NCI-H526 treated with DMSO at 0.1 percent for 48 hours (cell line): ENCODE data around the gene P2RY8.
A peak's percentile ranks its signal among the peaks of the same experiment; 100 is the strongest.
"Not testable (repeated sequence)": the region's sequence is repeated elsewhere in the genome, so short reads cannot be mapped to it uniquely, and the experiment has no call there.

Experiments
- DNase-seq: peaks from one replicate; lab custom pipeline; 2025; lab: John Stamatoyannopoulos, UW

The P2RY8 gene

DNA sequence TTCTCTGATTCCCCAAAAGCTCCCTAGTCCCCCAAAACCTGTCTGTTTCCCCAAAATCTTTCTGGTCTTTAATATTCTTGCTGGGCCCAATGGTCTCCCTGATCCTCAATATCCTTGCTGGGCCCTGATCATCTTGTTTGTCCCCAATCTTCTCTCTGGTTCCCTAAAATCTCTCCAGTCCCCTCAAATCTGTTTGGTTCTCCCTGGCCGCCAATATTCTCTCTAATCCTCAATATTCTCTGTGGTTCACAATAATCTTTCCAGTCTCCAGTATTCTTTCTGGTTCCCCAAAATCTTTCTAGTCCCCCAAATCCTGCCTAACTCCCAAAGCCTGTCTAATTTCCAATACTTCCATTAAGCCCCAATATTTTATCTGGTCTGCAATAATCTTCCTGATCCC, 18.5 kb downstream of the P2RY8 start:
- no peak for DNase-seq

- no peak for DNase-seq
Measured at GRCh38 chrX:1516596-1517104, 20.3 kb downstream of the P2RY8 start.

GRCh38 chrX:1511829-1512228, 25.2 kb downstream of the P2RY8 start:
- no peak for DNase-seq

DNA sequence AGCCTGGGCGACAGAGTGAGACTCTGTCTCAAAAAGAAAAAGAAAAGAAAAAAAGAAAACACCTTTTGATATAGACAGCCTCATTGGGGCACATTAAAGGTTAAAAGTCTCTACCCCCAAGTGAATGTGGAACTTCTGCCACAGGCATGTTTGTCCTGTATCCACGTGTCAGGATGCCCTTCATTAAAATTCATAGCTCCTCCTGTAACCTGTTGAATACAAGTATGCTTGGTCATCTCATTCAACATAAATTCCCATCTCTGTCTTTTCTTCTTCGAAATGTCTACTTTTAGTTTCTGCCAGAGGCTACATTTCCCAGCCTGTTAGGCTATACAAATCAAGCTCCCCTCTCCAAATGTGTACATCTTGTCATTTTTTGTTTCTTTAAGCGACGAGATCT, 25.8 kb downstream of the P2RY8 start:
- DNase-seq, result no peak

- DNase-seq, result no peak
Measured at GRCh38 chrX:1507511-1508463, 29.2 kb downstream of the P2RY8 start.

- no peak for DNase-seq
Measured at GRCh38 chrX:1506916-1507315, 30.1 kb downstream of the P2RY8 start.

- no peak for DNase-seq
Measured at GRCh38 chrX:1502853-1503252, 34.1 kb downstream of the P2RY8 start.

DNA sequence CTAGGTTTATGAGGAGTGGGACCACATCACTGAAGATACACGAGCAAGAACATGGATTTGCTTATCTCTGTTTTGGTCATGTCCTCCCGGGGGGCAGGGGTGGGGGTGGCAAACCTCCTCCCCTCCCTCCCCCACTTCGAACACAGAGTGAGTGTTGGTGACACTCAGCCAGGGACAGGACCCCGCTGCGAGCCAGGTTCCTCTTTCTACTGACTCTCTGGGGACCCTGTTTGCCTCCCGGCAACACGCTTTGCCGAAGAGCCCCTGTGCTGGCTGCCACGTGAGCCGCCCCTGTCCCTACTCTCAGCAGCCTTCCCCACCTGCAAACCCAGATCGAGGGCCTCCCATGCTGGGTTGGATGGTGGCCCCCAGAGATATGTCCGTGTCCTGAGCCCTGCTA, 34.7 kb downstream of the P2RY8 start:
- no peak for DNase-seq

- DNase-seq, result no peak
Measured at GRCh38 chrX:1500701-1501624, 36.0 kb downstream of the P2RY8 start.

GRCh38 chrX:1496076-1496475, 40.9 kb downstream of the P2RY8 start:
- DNase-seq, result no peak

DNA sequence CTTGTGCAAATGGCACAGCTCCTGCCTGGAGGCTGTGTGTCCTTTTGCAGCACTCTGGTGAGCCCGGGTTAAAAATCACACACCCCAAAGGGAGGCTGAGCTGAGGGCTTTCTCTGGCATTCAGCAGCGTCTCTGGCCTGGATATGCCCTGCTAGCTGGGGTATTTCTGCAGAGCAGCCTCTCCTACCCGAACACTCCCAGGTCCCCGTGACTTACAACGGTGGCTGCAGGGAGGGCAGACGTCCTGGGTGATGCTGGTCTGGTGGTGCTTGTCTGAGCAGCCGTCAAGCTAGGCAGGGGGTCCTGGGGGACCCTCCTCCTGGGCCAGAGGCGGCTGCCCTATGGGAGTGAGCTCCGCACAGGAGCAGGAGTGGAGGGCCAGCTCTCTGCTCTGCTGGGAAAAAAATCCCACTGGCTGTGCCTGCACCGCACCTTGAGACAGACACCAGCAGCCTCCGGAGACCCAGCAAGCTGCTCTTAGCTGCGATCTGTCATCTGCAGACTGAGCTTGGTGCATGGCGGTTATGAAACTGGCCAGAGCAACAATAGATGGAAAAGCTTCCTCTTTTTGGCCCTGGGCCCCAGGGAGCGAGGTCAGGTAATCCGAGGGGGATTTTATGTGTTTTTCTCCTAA, 43.0 kb downstream of the P2RY8 start:
- DNase-seq, result peak; percentile 1

DNA sequence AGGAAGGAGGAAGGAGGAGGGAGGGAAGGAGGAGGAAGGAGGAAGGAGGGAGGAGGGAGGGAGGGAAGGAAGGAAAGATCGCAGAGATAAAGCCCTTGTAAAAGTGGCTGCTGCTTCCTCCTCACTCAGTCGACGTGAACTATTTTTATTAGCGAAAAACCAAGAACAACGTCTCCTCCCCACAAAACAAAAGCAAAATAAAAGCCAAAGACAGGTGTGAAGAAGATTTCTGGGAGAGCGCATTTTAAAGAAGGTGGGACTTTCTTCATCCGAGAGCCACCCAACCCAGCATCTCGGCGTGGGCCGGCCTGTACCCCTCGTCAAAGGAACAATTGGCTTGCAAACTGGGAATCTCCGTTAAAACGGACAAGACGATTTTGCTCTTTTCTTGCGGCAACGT, 43.6 kb downstream of the P2RY8 start:
- DNase-seq, result no peak

GRCh38 chrX:1492421-1493012, 44.5 kb downstream of the P2RY8 start:
- DNase-seq, result no peak

DNA sequence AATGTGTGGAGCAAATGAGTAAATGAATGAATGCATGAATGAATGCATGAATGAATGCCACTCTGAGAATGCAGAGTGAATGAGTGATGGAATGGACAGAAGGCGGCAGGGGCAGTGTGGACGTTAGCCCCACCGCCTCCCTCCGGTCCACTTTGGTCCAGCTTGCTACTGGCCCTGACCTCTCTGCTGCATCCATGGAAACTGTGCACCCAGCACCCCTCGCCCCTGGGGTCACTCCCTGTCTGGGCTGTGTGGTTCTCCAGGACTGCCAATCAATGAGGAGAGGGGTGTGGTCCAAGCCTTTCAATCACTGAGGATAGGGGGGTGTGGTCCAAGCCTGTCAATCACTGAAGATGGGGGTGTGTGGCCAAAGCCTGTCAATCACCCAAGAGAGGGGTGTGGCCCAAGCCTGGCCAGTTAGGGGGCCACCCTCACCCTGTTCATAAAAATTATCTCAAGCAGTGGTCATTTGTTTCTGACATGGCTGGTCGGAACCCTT, 45.1 kb downstream of the P2RY8 start:
- no peak for DNase-seq

- not testable (repeated sequence) for DNase-seq
Measured at GRCh38 chrX:1491248-1491647, 45.7 kb downstream of the P2RY8 start.

- DNase-seq, result not testable (repeated sequence)
Measured at GRCh38 chrX:1490723-1491122, 46.3 kb downstream of the P2RY8 start.

- not testable (repeated sequence) for DNase-seq
Measured at GRCh38 chrX:1489354-1489753, 47.6 kb downstream of the P2RY8 start.

GRCh38 chrX:1488745-1489144, 48.2 kb downstream of the P2RY8 start:
- no peak for DNase-seq

DNA sequence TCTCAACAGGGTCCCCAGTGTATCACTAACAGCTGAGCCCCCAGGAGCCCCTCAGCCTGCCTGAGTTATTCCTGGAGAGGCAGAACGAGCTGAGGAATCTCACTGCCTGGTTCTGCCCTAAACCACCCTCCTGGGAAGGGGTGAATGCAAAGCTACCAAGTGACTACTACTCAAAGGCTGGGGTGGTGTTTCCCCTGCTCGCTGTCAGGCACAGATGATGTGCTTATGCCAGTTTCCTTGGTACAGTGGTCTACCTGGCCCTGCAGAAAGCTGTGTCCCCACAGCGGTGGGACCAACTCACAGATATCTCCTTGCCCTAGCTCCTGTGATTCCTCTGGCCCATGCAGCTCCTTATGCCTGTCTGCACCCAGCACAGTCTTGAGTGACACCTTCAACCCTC, 48.8 kb downstream of the P2RY8 start:
- no peak for DNase-seq

DNA sequence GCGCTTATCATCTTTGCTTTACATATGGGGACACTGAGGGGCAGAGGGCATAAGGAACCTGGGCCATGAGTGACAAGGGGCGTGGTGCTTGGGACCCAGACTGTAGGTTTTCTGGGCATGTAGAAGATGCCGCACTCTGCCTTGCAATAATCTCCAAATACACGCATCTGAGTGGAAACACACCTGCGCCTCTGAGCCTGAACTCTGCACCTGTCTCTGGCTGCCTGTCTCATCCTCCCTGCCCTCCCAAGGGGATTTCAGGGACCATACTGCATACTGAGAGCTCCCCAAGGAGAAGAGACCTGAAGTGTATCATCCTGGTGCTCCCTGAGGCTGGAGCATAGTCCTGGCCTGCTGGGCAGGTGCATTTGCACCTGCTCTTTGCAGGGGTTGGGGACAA, 49.6 kb downstream of the P2RY8 start:
- no peak for DNase-seq

DNA sequence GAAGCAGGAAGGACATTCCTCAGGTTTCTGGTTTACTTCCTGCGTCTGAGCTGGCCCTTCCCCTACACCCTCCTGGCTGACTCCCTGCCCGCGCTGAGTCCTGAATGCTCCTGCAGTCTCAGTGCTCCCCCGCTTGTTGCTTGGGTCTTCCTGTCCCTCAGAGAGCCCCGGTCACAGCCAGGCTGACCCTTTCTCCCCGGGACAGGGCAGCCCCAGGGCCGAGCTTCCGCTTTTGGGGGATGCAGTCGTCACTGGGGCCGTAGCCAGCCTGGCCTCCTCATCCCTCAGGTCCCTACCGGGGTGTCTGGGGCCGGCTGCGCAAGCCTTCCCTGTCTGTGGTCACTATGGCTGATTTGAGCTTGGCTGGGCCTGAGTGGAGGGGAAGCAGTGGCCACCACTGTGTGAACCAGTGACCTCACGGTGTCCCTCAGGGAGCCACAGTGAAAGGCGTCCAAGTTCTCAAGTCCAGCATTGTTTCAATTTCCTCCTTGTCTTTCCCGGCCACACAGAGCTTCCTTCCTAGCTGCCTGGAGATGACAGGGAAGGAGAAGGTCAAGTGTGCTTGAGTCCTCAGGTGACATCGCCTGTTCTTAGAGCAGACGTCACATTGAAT, 50.1 kb downstream of the P2RY8 start:
- no peak for DNase-seq
